Globus pallidus (tissue), 1 donor: Measurements from ENCODE around the gene CFAP52.
A peak's percentile ranks its signal among the peaks of the same experiment; 100 is the strongest.
"Not testable (repeated sequence)": the region's sequence is repeated elsewhere in the genome, so short reads cannot be mapped to it uniquely, and the experiment has no call there.

Experiments used
- DNase-seq: peaks from one replicate; pipeline ENCODE4 v3.0.0-alpha.2; 2015; ENCODE audit warnings: low spot score

The CFAP52 gene

GRCh38 chr17:9568957-9569588, 7.4 kb upstream of the CFAP52 start:
- no peak for DNase-seq

- no peak for DNase-seq
Observed at GRCh38 chr17:9571201-9571600, 5.2 kb upstream of the CFAP52 start.

GRCh38 chr17:9575381-9576101, 901 bp upstream of the CFAP52 start, which contains the start of gene STX8:
TSS of gene STX8 (minus strand) at chr17:9575820. CDS start at chr17:9575808, 12 bp downstream.
- peak; percentile 76 for DNase-seq

- DNase-seq, result no peak
Observed at GRCh38 chr17:9577373-9577709, 899 bp downstream of the CFAP52 start.

- DNase-seq, result no peak
Observed at GRCh38 chr17:9587969-9588656, 11.7 kb downstream of the CFAP52 start.

- DNase-seq, result no peak
Observed at GRCh38 chr17:9594065-9594464, 17.6 kb downstream of the CFAP52 start.

- DNase-seq, result not testable (repeated sequence)
Observed at GRCh38 chr17:9597638-9598037, 21.2 kb downstream of the CFAP52 start.

GRCh38 chr17:9598661-9599060, 22.2 kb downstream of the CFAP52 start:
- no peak for DNase-seq

- DNase-seq, result not testable (repeated sequence)
Observed at GRCh38 chr17:9604583-9604982, 28.1 kb downstream of the CFAP52 start.

GRCh38 chr17:9606453-9606852, 30.0 kb downstream of the CFAP52 start:
- no peak for DNase-seq

- DNase-seq, result not testable (repeated sequence)
Observed at GRCh38 chr17:9607058-9607457, 30.6 kb downstream of the CFAP52 start.

- DNase-seq, result no peak
Observed at GRCh38 chr17:9611557-9611956, 35.1 kb downstream of the CFAP52 start.

GRCh38 chr17:9612006-9612405, 35.6 kb downstream of the CFAP52 start:
- DNase-seq, result no peak

- no peak for DNase-seq
Observed at GRCh38 chr17:9615486-9615885, 39.0 kb downstream of the CFAP52 start.

GRCh38 chr17:9622961-9623360, 46.5 kb downstream of the CFAP52 start:
- no peak for DNase-seq

- no peak for DNase-seq
Observed at GRCh38 chr17:9628509-9628908, 52.1 kb downstream of the CFAP52 start.

GRCh38 chr17:9632741-9633140, 56.3 kb downstream of the CFAP52 start:
- DNase-seq, result no peak

- DNase-seq, result no peak
Observed at GRCh38 chr17:9635340-9635739, 58.9 kb downstream of the CFAP52 start.

GRCh38 chr17:9636501-9636900, 60.1 kb downstream of the CFAP52 start:
- no peak for DNase-seq

- DNase-seq, result not testable (repeated sequence)
Observed at GRCh38 chr17:9640388-9640787, 63.9 kb downstream of the CFAP52 start.

- no peak for DNase-seq
Observed at GRCh38 chr17:9643611-9644010, 67.2 kb downstream of the CFAP52 start.

- DNase-seq, result no peak
Observed at GRCh38 chr17:9644910-9645751, 68.7 kb downstream of the CFAP52 start, which contains the start of gene USP43. TSS of gene USP43 (plus strand) at chr17:9645517. CDS start at chr17:9645633, 116 bp downstream.
